Lung (tissue), 12 donors: ENCODE results near the gene CD1E. TPM values are rescaled to one million over a fixed set of nuclear protein-coding genes. Genes with fewer than 3 reads are reported as not detected.
"Not testable (repeated sequence)": the region's sequence is repeated elsewhere in the genome, so short reads cannot be mapped to it uniquely, and the experiment has no call there.

ENCODE experiments used
- ATAC-seq: fragments of 200-7000 bp; cut with Tn5 transposase; one replicate; pipeline ENCODE4 v1.9.1; 2020; ENCODE audit warnings: moderate number of reproducible peaks; ENCODE audit not compliant: insufficient read depth, low FRiP score
- DNase-seq, 3 donors: peaks; one replicate each; pipeline ENCODE4 v3.0.0-alpha.2; 2013 to 2017
- H3K27ac ChIP-seq, 2 donors: one replicate each; pipeline ENCODE4 v1.5.1; 2013; ENCODE audit warnings: mild to moderate bottlenecking in 2 of 2, moderate library complexity in 2 of 2, control low read depth in 1 of 2, inconsistent platforms in 1 of 2, low read depth in 1 of 2, low read length in 1 of 2
- H3K27me3 ChIP-seq, 3 donors: one replicate each; pipeline ENCODE4 v1.5.1; 2013; ENCODE audit warnings: low read length in 2 of 3; ENCODE audit not compliant: control insufficient read depth in 3 of 3, insufficient read depth in 3 of 3
- H3K36me3 ChIP-seq, 4 donors: one replicate each; pipeline ENCODE4 v1.5.1; 2013; ENCODE audit warnings: low read length in 4 of 4, mild to moderate bottlenecking in 1 of 4, moderate library complexity in 1 of 4; ENCODE audit not compliant: control insufficient read depth in 4 of 4, insufficient read depth in 4 of 4
- H3K4me1 ChIP-seq, 5 donors: one replicate each; pipeline ENCODE4 v1.5.1; 2013; ENCODE audit warnings: low read length in 5 of 5, mild to moderate bottlenecking in 2 of 5, moderate library complexity in 1 of 5; ENCODE audit not compliant: control insufficient read depth in 5 of 5, insufficient read depth in 5 of 5
- H3K4me3 ChIP-seq: one replicate; pipeline ENCODE4 v1.5.1; 2013; ENCODE audit warnings: mild to moderate bottlenecking, control low read depth, moderate library complexity
- H3K9ac ChIP-seq, 2 donors: one replicate each; pipeline ENCODE4 v1.5.1; 2013; ENCODE audit warnings: low read length in 2 of 2, control low read depth in 1 of 2; ENCODE audit not compliant: insufficient read depth in 1 of 2
- H3K9me3 ChIP-seq, 4 donors: one replicate each; pipeline ENCODE4 v1.5.1; 2013; ENCODE audit warnings: low read length in 3 of 4, mild to moderate bottlenecking in 1 of 4, moderate library complexity in 1 of 4; ENCODE audit not compliant: control insufficient read depth in 4 of 4, insufficient read depth in 3 of 4
- WGBS, 2 donors: extraction: QIAGEN DNeasy Blood & Tissue Kit; methylation state at CpG; one replicate each; pipeline ENCODE4 v1.1.7; 2013; 5-methylcytosine and 5-hydroxymethylcytosine counted together
- polyA plus RNA-seq, 2 donors: library from polyadenylated mRNA; stranded (reverse); fragments of 200-250 nt; gene quantifications; one replicate each; pipeline ENCODE4 v1.2.1, GENCODE V29; 2013
- total RNA-seq, 2 donors: library from RNA; depleted of rRNA in 1 of 2; stranded (reverse); fragments of >200 nt in 1 of 2; gene quantifications; one replicate each; pipeline ENCODE4 v1.2.1, GENCODE V29; 2014 to 2021
- TF ChIP-seq, protein P1 (sequence below): IDR thresholded peaks from 2 replicates; pipeline ENCODE4 v1.5.1; 2012; ENCODE audit warnings: mild to moderate bottlenecking; ENCODE audit errors: control extremely low read depth, extremely low read depth
- donor health status: control.
- donor health status: control.
- donor health status: Bipolar disorder and iron deficiency.
- donor health status: healthy.
- donor health status: DM: yes; HTN: yes; CAD: no.

The CD1E gene
- total and polyA plus RNA-seq, 4 donors = 0.30 to 1.3 (median 0.52) TPM

DNA sequence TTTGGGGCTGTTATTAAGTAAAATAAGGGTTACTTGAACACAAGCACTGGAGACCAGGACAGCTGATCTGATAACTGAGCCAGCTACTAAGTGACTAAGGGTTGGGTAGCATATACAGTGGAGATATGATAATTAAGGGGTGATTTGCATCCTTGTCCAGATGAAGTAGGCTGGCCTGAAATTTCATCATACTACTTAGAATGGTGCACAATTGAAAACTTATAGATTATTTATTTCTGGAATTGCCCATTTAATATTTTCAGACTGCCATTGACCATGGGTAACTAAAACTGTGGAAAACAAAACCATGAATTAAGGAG lies 18.5 kb upstream of the CD1E start:
- H3K27ac ChIP-seq = no peak overlapping the region
- ATAC-seq = no peak
- no peak overlapping the region for H3K9ac ChIP-seq
- no peak for DNase-seq
- TF ChIP-seq, protein P1, sequence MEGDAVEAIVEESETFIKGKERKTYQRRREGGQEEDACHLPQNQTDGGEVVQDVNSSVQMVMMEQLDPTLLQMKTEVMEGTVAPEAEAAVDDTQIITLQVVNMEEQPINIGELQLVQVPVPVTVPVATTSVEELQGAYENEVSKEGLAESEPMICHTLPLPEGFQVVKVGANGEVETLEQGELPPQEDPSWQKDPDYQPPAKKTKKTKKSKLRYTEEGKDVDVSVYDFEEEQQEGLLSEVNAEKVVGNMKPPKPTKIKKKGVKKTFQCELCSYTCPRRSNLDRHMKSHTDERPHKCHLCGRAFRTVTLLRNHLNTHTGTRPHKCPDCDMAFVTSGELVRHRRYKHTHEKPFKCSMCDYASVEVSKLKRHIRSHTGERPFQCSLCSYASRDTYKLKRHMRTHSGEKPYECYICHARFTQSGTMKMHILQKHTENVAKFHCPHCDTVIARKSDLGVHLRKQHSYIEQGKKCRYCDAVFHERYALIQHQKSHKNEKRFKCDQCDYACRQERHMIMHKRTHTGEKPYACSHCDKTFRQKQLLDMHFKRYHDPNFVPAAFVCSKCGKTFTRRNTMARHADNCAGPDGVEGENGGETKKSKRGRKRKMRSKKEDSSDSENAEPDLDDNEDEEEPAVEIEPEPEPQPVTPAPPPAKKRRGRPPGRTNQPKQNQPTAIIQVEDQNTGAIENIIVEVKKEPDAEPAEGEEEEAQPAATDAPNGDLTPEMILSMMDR = no peak
- no peaks in the 10 kb centered on the region for H3K27me3 ChIP-seq
- peaks cover 0 to 8% (median 0%) of the 10 kb centered on the region in 5 donors for H3K4me1 ChIP-seq
- no peak overlapping the region for H3K4me3 ChIP-seq
- no peaks in the 10 kb centered on the region for H3K9me3 ChIP-seq
- no peaks in the 10 kb centered on the region for H3K36me3 ChIP-seq

DNA sequence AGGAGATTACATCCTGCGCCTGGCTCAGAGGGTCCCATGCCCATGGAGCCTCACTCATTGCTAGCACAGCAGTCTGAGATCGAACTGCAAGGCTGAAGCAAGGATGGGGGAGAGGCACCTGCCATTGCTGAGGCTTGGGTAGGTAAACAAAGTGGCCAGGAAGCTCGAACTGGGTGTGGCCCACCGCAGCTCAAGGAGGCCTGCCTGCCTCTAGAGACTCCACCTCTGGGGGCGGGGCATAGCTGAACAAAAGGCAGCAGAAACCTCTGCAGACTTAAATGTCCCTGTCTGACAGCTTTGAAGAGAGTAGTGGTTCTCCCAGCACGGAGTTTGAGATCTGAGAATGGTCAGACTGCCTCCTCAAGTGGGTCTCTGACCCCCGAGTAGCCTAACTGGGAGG lies 17.3 kb upstream of the CD1E start:
- 68 to 73% methylated on average over 7 of the region's 7 CpGs for WGBS, 2 donors
- not testable (repeated sequence) for ATAC-seq, H3K27me3 ChIP-seq, H3K4me1 ChIP-seq, H3K27ac ChIP-seq, H3K4me3 ChIP-seq, H3K36me3 ChIP-seq, DNase-seq, H3K9ac ChIP-seq, H3K9me3 ChIP-seq

DNA sequence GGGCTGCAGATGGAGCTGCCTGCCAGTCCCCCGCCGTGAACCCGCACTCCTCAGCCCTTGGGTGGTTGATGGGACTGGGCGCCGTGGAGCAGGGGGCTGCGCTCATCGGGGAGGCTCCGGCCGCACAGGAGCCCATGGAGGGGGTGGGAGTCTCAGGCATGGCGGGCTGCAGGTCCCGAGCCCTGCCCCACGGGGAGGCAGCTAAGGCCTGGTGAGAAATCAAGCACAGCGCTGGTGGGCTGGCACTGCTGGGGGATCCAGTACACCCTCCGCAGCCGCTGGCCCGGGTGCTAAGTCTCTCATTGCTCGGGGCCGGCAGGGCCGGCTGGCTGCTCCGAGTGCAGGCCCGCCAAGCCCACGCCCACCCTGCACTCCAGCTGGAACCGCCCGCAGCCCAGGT lies 4.7 kb upstream of the CD1E start:
- DNase-seq, ATAC-seq: not testable (repeated sequence)
- WGBS, 2 donors = 94 to 98% methylated on average over 24 of the region's 24 CpGs

DNA sequence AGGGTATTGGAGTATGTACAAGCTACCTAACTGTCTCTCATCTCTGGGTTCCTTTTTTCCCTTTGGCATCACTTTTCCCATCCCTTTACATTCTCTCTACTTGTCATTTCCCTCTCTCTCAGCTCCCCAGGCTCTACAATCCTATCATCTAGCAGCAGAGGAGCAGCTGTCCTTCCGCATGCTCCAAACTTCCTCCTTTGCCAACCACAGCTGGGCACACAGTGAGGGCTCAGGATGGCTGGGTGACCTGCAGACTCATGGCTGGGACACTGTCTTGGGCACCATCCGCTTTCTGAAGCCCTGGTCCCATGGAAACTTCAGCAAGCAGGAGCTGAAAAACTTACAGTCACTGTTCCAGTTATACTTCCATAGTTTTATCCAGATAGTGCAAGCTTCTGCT lies 561 bp downstream of the CD1E start:
- Histone ChIP-seq H3K27me3 (peaks cover 0 to 3% (median 0%) of the 10 kb centered on the region in 3 donors), H3K36me3 (no peaks in the 10 kb centered on the region), H3K9ac (no peak overlapping the region), H3K27ac (no peak overlapping the region), H3K9me3 (no peaks in the 10 kb centered on the region), H3K4me3 (no peak overlapping the region), H3K4me1 (no peaks in the 10 kb centered on the region)
- 57 to 61% methylated on average over 2 of the region's 2 CpGs for WGBS, 2 donors
- ATAC-seq = no peak
- no peak for DNase-seq
- TF ChIP-seq, protein P1 = no peak

More for the DNA sequence above, 4.7 kb upstream of the CD1E start:
- H3K4me1 ChIP-seq, H3K36me3 ChIP-seq, H3K9me3 ChIP-seq, H3K27ac ChIP-seq, H3K4me3 ChIP-seq, H3K9ac ChIP-seq, H3K27me3 ChIP-seq: not testable (repeated sequence)

DNA sequence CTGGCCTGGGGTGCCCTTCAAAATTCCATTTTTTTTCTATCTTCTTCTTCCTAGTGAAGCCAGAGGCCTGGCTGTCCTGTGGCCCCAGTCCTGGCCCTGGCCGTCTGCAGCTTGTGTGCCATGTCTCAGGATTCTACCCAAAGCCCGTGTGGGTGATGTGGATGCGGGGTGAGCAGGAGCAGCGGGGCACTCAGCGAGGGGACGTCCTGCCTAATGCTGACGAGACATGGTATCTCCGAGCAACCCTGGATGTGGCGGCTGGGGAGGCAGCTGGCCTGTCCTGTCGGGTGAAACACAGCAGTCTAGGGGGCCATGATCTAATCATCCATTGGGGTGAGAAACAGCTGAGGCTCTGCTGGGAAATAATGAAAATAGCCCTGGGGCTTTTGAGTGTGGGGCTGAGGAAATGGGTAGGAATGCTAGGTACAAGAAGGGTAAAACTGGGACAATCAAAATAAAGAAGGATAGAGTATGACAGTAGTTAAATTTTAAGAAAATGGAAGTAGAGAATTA lies 2.1 kb downstream of the CD1E start:
- TF ChIP-seq, protein P1 = no peak
- Histone ChIP-seq H3K4me1 (no peaks in the 10 kb centered on the region), H3K4me3 (no peak overlapping the region), H3K27me3 (peaks cover 0 to 3% (median 0%) of the 10 kb centered on the region in 3 donors), H3K9me3 (no peaks in the 10 kb centered on the region), H3K36me3 (no peaks in the 10 kb centered on the region), H3K27ac (no peak overlapping the region), H3K9ac (no peak overlapping the region)
- DNase-seq (no peak), ATAC-seq (no peak)
- WGBS, 2 donors = 88 to 95% methylated on average over 10 of the region's 10 CpGs
